DOHH2 (cell line): ENCODE data around the gene DDX46.

Source experiments
- CTCF ChIP-seq: fragments of 200-600 bp; sonication (generic); IDR thresholded peaks from one replicate; pipeline ENCODE4 v1.5.1; 2014; ENCODE audit warnings: antibody characterized with exemption, mild to moderate bottlenecking, low read depth, low read length; ENCODE audit not compliant: poor library complexity, severe bottlenecking
- EZH2phosphoT487 ChIP-seq: fragments of 200-600 bp; sonication (generic); IDR thresholded peaks from 2 replicates; pipeline ENCODE4 v1.6.1; 2017; ENCODE audit warnings: borderline replicate concordance, mild to moderate bottlenecking, antibody characterized with exemption, low read length, moderate library complexity, mixed read lengths

GRCh38 chr5:134819407-134819963 is 60.9 kb downstream of the DDX46 start:
- TF ChIP-seq CTCF (no peak), EZH2phosphoT487 (no peak)
